NCI-H82 treated with DMSO at 0.1 percent for 48 hours (cell line): Measurements from ENCODE around the gene STH.

Source experiments
- DNase-seq: peaks from one replicate; lab custom pipeline; 2025; ENCODE audit not compliant: unreplicated experiment; lab: John Stamatoyannopoulos, UW

Gene STH

DNA sequence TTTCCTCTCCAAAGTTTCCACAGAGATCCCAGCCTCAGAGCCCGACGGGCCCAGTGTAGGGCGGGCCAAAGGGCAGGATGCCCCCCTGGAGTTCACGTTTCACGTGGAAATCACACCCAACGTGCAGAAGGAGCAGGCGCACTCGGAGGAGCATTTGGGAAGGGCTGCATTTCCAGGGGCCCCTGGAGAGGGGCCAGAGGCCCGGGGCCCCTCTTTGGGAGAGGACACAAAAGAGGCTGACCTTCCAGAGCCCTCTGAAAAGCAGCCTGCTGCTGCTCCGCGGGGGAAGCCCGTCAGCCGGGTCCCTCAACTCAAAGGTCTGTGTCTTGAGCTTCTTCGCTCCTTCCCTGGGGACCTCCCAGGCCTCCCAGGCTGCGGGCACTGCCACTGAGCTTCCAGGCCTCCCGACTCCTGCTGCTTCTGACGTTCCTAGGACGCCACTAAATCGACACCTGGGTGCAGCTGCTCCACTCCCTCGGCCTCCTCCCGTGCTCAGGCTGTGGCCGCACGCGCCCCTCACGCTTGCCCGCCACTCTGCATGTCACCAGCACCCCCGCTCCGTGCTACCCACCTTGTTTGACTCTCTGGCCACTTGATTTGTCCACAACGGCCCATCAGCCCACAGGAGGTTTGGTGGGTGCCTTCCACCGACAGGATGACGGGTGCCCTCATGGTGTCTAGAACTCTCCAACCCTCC, 15.3 kb upstream of the STH start:
- no peak for DNase-seq

DNA sequence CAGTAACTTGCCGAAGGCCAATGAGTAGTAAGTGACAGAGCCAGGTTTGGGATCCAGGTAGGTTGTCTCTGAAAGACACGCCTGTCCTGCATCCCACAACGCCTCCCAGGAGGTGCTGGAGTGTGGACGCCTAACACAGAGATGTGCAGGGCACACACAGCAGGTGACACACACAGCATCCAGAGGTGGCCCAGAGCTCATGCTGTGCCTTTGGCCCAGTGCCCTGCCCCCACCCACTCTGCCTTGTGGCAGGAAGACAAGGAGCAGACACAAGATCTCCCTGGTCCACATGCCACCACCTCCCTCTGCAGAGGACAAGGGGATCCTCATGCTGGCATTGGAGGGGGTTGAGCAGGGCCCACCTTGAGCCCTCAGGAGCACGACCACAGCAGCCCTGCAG, 14.7 kb upstream of the STH start:
- no peak for DNase-seq

DNA sequence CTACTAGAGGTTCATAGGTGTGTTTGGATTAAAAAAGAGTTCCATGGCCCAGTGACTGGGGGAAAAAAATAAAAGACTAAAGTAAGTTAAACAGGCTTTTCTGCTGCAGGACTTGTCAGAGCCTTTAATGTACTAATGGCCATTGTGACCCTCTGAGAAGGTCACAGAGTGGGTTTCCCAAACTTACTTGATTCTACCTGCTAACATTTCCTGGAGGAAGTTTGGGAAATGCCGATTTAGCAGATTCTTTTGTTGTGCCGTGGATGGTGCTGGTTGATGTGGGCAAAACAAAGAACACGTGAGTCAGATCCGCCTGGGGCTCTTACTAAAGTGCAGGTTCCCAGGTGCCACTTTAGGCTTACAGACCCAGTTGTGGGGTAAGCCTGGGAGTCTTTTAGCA, 13.6 kb upstream of the STH start:
- no peak for DNase-seq

DNA sequence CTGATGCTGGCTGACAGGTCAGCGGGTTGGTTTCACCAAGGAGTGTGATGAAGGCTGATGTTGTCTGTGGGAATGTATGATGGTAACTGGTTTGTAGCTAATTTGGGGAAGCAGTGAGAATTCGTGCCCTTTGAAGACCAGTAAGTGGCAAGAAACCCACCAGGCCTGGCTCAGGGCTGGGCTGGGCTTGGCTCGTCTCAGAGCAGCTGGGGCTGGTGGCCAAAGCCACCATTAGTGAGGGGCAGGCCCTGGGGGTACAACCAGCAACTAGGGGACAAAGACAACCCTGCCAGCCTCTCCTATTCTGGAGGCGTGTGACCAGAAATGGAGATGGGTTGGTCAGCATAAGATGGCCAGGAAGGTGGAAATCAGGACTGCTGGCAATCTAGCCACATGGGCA, 13.0 kb upstream of the STH start:
- DNase-seq: no peak

DNA sequence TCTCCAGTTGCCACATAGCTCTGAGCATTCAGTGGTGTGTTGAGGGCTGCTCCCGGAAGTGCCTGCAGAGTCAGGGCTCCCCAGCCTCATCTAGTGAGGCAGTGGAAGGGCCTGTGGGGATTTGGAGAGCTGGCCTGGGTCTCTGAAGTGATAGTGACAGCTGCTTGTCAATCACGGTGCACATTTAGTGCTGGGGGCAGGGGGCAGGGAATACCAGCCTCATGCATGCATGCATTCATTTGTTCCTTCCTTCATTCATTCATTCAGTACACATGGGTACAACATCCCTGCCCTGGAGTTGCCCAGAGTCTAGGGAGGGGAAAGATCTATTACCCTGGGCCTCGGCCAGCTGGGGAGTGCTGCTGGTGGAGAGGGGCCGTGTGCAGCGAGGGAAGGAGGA, 11.3 kb upstream of the STH start:
- DNase-seq: no peak

DNA sequence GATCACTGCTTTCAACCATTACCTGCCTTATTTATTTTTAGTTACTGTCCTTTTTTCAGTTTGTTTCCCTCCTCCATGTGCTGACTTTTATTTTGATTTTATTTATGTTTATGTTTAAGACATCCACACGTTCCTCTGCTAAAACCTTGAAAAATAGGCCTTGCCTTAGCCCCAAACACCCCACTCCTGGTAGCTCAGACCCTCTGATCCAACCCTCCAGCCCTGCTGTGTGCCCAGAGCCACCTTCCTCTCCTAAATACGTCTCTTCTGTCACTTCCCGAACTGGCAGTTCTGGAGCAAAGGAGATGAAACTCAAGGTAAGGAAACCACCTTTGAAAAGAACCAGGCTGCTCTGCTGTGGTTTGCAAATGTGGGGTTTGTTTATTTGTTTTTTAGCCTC, 9.3 kb upstream of the STH start:
- DNase-seq: no peak

DNA sequence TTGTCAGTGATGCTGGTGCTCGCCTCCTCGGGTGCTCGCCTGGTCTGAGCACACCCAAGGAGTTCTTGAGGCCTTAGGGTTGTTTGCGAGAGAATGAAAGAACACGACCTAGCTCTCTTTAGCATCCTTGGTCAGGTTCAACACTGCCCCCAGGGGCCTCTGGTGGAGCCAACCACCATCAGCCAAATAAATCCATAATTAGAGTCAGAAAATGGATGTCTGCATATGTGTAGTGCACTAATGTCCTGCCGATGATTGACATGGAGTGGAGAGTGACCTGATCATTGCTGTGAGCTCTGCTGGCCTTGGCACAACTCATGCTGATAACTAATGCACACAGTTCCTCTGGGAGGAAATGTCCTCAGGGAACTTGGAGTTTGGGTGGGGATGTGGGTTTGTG, 8.2 kb upstream of the STH start:
- DNase-seq: no peak

DNA sequence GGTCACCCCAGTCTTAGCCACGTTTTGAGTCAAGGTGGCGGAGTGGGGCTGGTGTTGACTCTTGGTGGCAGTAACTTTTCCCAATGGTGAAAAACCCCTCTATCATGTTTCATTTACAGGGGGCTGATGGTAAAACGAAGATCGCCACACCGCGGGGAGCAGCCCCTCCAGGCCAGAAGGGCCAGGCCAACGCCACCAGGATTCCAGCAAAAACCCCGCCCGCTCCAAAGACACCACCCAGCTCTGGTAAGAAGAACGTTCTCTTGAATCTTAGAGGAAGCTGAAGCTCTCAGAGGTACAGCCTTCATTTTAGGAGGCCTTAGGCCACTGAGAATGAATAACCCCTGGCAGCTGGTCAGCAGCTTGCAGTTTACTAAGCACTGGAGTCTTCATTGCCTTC, 7.7 kb upstream of the STH start:
- no peak for DNase-seq

DNA sequence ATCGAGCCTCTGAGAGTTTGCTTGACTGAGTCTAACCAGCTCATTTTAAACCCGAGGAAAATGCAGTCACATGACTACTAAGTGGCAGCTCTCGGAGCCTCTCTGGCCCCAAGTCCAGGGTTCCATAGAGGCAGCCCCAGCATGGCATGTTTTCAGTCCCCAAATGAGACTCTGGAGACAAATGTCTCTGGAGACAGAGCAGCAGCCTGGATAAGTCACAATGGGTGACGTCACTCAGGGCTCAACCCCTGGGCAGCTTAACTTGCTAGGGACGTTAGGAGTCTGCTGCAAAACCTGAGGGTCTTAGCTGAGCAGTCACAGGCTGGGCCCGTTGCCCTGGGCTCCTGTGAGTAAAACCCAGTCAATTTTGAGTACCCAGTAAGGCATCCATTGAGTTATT, 6.9 kb upstream of the STH start:
- DNase-seq: no peak

DNA sequence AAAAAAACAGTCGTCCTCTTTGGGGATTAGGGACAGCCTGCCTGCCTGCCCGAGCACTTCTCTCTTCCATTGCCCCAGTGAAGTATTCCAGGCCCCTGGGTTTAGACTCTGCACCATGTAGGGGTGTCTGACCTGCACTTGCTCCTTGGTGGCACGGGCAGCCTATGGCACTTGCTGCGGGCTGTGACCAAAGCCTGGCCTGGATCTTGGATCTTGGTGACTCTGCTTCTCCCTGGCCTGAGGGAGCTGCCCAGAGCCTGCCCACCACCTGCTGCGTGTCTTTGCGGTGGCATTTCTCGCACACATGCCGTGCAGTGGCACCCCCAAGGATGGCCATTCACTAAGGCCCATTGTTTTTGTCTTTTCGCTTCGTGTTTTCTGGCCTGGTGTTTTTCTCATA, 6.1 kb upstream of the STH start:
- no peak for DNase-seq

DNA sequence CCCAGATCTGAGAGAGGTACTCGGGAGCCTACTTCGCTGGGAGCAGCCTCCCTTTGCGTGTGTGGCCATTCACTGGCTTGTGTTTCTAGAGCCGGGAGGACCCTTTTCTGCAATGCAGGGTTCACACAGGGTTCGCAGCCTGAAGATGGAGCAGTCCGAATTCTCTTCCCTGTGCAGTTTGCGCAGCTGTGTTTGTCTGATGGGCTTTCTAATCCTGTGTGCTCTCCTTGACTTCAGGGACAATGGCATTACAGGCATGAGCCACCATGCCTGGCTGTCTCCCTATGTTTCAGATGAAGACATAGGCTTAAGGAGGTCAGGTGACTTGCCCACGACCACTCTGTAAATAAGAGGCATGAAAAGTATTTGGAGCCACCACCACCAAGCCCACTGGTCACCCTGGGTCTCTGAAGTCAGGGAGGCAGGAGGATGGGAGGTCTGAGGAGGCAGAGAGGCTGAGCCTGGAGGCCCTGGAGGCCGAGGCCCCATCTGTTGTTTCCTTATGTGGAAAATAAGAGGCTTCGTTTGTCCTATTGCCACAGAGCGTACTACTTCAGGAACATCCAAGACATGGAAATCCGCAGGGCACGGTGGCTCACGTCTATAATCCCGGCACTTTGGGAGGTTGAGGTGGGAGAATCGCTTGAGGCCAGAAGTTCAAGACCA, 5.0 kb upstream of the STH start:
- DNase-seq: no peak

DNA sequence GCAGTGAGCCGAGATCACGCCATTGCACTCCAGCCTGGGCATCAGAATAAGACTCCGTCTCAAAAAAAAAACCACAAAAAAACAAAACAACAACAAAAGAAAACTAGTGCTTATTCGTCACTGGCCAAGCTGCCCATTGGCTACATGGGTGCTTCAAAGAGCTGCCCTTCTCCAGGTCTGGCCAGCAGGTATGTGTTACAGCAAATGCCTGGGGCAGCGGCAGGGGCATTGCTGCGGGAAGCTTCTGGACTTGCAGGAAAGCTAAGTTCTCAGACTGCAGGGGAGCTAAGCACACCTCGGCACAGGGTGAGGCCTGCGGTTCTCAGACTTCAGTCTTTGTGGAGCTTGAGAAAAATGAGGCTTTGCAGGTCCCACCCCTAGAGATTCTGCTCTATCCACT, 4.1 kb upstream of the STH start:
- no peak for DNase-seq

DNA sequence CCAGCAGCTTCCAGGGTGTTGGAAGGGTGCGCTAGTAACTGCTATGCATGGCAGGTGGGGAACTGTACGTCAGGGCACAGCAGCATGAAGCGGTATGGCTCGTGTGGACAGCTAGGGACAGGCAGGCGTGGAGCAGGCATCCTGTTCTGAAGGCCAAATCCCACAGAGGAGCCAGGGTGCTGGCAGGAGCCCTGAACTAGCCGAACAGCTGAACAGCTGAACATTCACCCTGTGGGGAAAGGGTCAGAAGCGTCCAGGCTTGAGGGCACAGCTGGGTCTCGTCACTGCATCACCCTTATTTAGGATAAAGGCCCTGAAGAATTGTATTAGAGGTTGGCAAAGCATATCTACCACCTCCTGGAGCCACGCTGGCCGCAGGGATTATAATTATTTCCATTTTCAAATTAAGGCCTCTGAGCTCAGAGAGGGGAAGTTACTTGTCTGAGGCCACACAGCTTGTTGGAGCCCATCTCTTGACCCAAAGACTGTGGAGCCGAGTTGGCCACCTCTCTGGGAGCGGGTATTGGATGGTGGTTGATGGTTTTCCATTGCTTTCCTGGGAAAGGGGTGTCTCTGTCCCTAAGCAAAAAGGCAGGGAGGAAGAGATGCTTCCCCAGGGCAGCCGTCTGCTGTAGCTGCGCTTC, 3.3 kb upstream of the STH start:
- DNase-seq: no peak

DNA sequence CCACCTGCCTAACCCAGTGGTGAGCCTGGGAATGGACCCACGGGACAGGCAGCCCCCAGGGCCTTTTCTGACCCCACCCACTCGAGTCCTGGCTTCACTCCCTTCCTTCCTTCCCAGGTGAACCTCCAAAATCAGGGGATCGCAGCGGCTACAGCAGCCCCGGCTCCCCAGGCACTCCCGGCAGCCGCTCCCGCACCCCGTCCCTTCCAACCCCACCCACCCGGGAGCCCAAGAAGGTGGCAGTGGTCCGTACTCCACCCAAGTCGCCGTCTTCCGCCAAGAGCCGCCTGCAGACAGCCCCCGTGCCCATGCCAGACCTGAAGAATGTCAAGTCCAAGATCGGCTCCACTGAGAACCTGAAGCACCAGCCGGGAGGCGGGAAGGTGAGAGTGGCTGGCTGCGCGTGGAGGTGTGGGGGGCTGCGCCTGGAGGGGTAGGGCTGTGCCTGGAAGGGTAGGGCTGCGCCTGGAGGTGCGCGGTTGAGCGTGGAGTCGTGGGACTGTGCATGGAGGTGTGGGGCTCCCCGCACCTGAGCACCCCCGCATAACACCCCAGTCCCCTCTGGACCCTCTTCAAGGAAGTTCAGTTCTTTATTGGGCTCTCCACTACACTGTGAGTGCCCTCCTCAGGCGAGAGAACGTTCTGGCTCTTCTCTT, 2.6 kb upstream of the STH start:
- no peak for DNase-seq

DNA sequence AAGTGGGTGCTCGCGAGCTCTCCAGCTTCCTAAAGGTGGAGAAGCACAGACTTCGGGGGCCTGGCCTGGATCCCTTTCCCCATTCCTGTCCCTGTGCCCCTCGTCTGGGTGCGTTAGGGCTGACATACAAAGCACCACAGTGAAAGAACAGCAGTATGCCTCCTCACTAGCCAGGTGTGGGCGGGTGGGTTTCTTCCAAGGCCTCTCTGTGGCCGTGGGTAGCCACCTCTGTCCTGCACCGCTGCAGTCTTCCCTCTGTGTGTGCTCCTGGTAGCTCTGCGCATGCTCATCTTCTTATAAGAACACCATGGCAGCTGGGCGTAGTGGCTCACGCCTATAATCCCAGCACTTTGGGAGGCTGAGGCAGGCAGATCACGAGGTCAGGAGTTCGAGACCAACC, 1.9 kb upstream of the STH start:
- DNase-seq: no peak

DNA sequence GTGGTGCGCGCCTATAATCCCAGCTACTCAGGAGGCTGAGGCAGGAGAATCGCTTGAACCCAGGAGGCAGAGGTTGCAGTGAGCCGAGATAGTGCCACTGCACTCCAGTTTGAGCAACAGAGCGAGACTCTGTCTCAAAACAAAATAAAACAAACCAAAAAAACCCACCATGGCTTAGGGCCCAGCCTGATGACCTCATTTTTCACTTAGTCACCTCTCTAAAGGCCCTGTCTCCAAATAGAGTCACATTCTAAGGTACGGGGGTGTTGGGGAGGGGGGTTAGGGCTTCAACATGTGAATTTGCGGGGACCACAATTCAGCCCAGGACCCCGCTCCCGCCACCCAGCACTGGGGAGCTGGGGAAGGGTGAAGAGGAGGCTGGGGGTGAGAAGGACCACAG, 1.4 kb upstream of the STH start:
- no peak for DNase-seq

DNA sequence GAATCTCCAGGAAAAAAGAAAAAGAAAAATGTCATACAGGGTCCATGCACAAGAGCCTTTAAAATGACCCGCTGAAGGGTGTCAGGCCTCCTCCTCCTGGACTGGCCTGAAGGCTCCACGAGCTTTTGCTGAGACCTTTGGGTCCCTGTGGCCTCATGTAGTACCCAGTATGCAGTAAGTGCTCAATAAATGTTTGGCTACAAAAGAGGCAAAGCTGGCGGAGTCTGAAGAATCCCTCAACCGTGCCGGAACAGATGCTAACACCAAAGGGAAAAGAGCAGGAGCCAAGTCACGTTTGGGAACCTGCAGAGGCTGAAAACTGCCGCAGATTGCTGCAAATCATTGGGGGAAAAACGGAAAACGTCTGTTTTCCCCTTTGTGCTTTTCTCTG, 845 bp downstream of the STH start:
- no peak for DNase-seq

DNA sequence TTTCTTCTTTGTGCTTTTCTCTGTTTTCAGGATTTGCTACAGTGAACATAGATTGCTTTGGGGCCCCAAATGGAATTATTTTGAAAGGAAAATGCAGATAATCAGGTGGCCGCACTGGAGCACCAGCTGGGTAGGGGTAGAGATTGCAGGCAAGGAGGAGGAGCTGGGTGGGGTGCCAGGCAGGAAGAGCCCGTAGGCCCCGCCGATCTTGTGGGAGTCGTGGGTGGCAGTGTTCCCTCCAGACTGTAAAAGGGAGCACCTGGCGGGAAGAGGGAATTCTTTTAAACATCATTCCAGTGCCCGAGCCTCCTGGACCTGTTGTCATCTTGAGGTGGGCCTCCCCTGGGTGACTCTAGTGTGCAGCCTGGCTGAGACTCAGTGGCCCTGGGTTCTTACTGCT, 1.2 kb downstream of the STH start:
- DNase-seq: no peak

DNA sequence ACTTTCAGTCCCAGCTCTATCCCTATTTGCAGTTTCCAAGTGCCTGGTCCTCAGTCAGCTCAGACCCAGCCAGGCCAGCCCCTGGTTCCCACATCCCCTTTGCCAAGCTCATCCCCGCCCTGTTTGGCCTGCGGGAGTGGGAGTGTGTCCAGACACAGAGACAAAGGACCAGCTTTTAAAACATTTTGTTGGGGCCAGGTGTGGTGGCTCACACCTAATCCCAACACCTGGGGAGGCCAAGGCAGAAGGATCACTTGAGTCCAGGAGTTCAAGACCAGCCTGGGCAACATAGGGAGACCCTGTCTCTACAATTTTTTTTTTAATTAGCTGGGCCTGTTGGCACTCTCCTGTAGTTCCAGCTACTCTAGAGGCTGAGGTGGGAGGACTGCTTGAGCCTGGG, 1.7 kb downstream of the STH start:
- DNase-seq: no peak

DNA sequence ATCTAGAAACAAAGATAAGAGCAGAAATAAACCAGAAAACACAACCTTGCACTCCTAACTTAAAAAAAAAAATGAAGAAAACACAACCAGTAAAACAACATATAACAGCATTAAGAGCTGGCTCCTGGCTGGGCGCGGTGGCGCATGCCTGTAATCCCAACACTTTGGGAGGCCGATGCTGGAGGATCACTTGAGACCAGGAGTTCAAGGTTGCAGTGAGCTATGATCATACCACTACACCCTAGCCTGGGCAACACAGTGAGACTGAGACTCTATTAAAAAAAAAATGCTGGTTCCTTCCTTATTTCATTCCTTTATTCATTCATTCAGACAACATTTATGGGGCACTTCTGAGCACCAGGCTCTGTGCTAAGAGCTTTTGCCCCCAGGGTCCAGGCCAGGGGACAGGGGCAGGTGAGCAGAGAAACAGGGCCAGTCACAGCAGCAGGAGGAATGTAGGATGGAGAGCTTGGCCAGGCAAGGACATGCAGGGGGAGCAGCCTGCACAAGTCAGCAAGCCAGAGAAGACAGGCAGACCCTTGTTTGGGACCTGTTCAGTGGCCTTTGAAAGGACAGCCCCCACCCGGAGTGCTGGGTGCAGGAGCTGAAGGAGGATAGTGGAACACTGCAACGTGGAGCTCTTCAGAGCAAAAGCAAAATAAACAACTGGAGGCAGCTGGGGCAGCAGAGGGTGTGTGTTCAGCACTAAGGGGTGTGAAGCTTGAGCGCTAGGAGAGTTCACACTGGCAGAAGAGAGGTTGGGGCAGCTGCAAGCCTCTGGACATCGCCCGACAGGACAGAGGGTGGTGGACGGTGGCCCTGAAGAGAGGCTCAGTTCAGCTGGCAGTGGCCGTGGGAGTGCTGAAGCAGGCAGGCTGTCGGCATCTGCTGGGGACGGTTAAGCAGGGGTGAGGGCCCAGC, 2.6 kb downstream of the STH start:
- DNase-seq: no peak

DNA sequence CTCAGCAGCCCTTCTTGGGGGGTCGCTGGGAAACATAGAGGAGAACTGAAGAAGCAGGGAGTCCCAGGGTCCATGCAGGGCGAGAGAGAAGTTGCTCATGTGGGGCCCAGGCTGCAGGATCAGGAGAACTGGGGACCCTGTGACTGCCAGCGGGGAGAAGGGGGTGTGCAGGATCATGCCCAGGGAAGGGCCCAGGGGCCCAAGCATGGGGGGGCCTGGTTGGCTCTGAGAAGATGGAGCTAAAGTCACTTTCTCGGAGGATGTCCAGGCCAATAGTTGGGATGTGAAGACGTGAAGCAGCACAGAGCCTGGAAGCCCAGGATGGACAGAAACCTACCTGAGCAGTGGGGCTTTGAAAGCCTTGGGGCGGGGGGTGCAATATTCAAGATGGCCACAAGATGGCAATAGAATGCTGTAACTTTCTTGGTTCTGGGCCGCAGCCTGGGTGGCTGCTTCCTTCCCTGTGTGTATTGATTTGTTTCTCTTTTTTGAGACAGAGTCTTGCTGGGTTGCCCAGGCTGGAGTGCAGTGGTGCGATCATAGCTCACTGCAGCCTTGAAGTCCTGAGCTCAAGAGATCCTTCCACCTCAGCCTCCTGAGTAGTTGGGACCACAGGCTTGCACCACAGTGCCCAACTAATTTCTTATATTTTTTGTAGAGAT, 3.4 kb downstream of the STH start:
- peak; percentile 44 for DNase-seq
